Fibroblast of lung (primary cell): ENCODE results near the gene SLC17A3.

Source experiments
- EZH2 ChIP-seq: IDR thresholded peaks from 2 replicates; pipeline ENCODE4 v1.5.1; 2012; ENCODE audit warnings: low read length, control low read depth, mild to moderate bottlenecking; ENCODE audit errors: missing control alignments
- TF ChIP-seq, protein P1 (sequence below), 2 donors: IDR thresholded peaks in 1 of 2; conservative IDR thresholded peaks in 1 of 2; 1 replicate in 1 of 2; 2 replicates in 1 of 2; pipeline ENCODE4 v1.5.1; 2011 to 2012; ENCODE audit warnings: low read length in 2 of 2, control low read depth in 1 of 2, inconsistent platforms in 1 of 2, low read depth in 1 of 2, mild to moderate bottlenecking in 1 of 2

DNA sequence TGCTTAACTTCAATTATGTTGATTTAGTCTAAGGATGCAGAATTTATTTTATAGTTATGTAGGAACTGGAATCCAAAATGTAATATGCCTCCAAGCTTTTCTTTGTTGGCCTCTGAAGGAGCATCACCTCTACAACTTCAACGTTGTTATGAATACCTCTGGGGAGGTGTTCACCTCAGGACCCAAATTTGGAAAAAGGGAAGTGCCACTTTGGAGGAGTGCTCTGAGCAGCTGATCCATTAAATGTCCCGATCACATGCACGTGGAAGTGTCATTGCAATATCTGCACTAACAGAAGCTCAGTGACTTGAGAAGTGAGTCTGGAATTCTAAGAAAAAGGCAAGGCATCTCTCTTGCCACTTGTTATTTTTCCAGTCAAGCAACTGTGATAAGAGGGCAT is 22.2 kb upstream of the SLC17A3 start:
- TF ChIP-seq, protein P1, sequence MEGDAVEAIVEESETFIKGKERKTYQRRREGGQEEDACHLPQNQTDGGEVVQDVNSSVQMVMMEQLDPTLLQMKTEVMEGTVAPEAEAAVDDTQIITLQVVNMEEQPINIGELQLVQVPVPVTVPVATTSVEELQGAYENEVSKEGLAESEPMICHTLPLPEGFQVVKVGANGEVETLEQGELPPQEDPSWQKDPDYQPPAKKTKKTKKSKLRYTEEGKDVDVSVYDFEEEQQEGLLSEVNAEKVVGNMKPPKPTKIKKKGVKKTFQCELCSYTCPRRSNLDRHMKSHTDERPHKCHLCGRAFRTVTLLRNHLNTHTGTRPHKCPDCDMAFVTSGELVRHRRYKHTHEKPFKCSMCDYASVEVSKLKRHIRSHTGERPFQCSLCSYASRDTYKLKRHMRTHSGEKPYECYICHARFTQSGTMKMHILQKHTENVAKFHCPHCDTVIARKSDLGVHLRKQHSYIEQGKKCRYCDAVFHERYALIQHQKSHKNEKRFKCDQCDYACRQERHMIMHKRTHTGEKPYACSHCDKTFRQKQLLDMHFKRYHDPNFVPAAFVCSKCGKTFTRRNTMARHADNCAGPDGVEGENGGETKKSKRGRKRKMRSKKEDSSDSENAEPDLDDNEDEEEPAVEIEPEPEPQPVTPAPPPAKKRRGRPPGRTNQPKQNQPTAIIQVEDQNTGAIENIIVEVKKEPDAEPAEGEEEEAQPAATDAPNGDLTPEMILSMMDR (conservative IDR thresholded peaks at IDR 0.05 in 1 of 2, IDR thresholded peaks at IDR 0.05 in 1 of 2; ENCODE audit: low read depth in 1 of 2, low read length in 2 of 2) = no peak
- TF ChIP-seq EZH2 = no peak
